Measurements from ENCODE around the gene ADD1.

Gene ADD1

DNA sequence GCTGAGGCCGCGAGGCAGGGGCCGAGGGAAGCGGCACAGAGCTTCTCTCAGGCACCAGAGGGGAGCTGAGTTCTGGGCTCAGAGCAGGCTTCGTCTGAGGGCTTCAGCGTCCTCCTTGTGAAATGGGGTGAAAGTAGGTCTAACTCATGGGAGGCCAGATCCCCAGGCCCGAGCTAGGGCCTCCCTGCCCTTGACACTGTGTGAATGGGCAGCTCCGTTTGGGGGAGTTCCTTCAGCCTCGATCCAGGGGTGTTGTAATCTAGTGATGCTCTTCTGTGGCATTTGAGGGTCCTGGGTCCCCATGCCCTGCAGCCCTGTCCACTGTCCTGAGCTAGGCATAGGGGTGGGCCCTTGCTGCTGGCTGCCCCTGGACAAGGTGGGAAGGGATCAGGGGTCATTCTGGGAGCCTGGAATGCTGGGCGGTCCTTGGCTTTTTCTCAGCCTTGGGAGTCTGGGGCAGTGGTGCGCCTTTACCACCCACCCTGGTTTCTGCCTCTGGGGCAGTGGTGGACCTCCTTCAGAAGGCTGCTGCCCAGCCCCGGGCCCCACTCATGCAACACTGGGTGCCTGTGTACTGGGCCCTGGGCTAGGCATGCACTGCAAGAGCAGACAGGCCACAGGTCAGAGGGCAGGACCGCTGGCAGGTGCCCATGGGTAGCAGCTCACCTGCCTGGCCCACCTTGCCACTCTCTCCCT is 46.6 kb upstream of the ADD1 start:
- TF ChIP-seq, protein P1, sequence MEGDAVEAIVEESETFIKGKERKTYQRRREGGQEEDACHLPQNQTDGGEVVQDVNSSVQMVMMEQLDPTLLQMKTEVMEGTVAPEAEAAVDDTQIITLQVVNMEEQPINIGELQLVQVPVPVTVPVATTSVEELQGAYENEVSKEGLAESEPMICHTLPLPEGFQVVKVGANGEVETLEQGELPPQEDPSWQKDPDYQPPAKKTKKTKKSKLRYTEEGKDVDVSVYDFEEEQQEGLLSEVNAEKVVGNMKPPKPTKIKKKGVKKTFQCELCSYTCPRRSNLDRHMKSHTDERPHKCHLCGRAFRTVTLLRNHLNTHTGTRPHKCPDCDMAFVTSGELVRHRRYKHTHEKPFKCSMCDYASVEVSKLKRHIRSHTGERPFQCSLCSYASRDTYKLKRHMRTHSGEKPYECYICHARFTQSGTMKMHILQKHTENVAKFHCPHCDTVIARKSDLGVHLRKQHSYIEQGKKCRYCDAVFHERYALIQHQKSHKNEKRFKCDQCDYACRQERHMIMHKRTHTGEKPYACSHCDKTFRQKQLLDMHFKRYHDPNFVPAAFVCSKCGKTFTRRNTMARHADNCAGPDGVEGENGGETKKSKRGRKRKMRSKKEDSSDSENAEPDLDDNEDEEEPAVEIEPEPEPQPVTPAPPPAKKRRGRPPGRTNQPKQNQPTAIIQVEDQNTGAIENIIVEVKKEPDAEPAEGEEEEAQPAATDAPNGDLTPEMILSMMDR (IDR thresholded peaks at IDR 0.05): no peak
- no peak overlapping the region for H3K4me3 ChIP-seq
- intact Hi-C loops (cut with DNase I; ENCODE audit: low total_unique reads): no loop called here
- peaks cover 0 to 92% (median 61%) of the 10 kb centered on the region in 4 donors for H3K4me1 ChIP-seq
- H3K27me3 ChIP-seq: no peaks in the 10 kb centered on the region
- no peaks in the 10 kb centered on the region for H3K9me3 ChIP-seq
- H3K27ac ChIP-seq: peak overlapping the region in 1 of 2 donors; percentile 51
- DNase-seq: peak; percentile 18 to 60
- H3K36me3 ChIP-seq: no peaks in the 10 kb centered on the region

DNA sequence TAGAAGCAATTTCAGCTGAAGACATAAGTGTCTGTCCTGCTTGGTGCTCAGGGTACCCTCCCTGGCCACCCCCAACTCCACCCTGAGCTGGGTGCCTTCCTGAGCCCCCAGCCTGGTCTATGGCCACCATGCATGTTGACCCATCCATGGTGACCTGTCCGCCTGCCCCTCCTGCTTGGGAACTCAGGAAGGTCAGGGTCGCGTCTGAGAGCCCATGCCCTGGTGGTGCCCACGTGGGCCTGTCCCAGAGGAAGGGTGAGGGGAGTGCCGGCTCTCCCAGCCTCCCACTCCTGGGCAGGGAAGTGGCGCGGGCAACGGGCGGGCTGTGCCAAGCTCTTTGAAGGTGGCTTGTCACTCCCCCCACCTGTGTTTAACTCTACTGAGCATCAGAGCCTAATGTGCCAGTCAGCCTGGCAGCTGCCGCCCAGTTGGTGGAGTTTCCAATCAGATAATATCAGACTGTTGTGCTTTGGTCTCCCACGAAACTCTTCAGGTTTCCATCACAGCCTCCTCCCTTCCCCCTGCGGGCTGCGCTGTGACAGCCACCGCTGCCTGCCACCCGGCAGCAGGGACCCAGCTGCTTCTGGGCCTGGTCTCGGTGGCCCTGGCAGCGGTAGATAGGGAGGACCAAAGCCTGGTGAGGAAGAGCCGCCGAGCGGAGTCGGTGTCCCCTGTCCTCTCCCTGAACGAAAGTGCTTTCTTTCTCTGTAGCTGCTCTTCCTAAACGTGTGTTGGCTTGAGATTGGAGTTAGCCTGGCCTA is 45.9 kb upstream of the ADD1 start:
- Histone ChIP-seq H3K4me3 (no peak overlapping the region), H3K36me3 (no peaks in the 10 kb centered on the region), H3K9me3 (no peaks in the 10 kb centered on the region), H3K27me3 (no peaks in the 10 kb centered on the region), H3K4me1 (peaks cover 0 to 91% (median 62%) of the 10 kb centered on the region in 4 donors), H3K27ac (peak overlapping the region; percentile 26 to 51)
- DNase-seq: peak; percentile 19 to 65
- intact Hi-C loops (cut with DNase I; ENCODE audit: low total_unique reads): no loop called here
- TF ChIP-seq, protein P1 (IDR thresholded peaks at IDR 0.05): no peak

DNA sequence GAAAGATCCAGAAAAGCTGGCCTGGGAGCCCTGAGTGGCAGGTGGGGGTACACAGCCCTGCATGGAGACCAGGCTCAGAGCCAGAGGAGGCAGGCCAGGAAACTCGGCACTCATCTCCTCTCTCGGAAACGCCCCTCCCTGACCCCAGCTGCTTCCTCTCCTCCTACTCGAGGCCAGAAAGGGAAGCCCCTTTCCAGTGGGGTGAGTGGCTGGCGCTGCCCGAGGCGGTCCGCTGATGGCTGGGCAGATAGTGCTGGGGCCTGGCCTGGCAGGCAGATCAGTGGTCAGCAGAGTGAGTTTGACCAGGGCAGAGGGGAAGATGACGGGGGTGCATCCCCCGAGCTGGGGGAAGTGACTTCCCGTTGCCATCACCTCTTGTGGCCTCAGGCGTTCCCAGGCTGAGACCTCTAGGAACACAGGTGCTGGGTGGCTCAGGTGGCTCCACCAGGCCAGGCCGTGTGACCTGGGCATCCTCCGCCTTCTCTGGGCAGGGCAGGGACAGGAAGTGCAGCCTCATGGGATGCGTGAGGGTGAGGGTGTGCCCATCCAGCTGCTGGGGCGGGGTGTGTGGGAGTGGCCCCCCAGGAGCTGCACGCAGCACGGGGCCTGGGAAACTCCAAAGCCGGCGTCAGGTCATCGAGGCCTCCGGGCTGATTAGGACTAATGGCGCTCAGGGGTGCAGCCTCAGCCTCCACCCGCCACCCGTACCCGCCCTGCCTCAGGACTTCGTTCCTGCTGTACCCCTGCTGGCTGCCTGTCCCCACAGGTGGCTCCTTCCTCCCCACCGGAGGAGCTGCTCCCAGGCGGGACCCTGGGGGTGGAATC is 45.0 kb upstream of the ADD1 start:
- Histone ChIP-seq H3K4me3 (peak overlapping the region in 1 of 2 donors; percentile 28), H3K9me3 (no peaks in the 10 kb centered on the region), H3K27ac (peak overlapping the region; percentile 19 to 26), H3K4me1 (peaks cover 0 to 91% (median 56%) of the 10 kb centered on the region in 4 donors), H3K27me3 (no peaks in the 10 kb centered on the region), H3K36me3 (no peaks in the 10 kb centered on the region)
- DNase-seq: peak; percentile 74 to 81
- TF ChIP-seq, protein P1 (IDR thresholded peaks at IDR 0.05): no peak
- intact Hi-C loops (cut with DNase I; ENCODE audit: low total_unique reads): no loop called here

DNA sequence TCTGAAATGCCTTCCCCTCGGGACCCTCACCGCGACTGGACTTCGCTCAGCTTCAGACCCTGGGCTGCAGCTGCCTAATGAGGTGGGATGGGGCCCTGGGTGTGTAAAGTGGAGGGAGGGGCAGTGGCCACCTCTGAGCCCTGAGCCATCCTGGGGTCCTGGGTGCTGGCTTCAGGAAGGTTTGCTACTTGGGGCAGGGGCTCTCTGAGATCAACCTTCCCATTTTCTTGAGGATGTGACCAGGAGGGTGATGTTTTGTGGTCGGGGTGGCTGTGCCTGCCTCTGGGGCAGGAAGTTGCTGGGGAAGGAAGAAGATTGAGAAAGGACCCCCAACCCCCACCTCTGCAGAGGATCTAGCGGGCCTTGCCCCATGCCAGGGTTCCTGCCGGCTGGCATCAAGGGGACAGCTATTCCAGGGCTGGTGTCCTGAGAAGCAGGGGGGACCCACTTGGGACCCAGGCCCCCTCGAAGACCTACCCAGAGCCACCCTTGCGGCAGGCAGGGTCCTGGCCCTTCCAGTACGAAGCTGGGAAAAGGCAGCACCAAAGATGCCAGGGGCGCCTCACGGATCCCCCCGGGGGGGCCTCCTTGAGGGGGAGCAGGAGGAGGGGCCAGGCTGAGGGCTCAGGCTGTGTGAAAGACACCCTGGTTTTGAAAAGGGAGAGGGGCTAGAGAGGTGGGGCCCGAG is 44.3 kb upstream of the ADD1 start:
- no peaks in the 10 kb centered on the region for H3K27me3 ChIP-seq
- H3K27ac ChIP-seq: peak overlapping the region; percentile 28 to 41
- intact Hi-C loops (cut with DNase I; ENCODE audit: low total_unique reads): no loop called here
- H3K36me3 ChIP-seq: no peaks in the 10 kb centered on the region
- H3K9me3 ChIP-seq: no peaks in the 10 kb centered on the region
- H3K4me3 ChIP-seq: peak overlapping the region in 1 of 2 donors; percentile 28
- peak; percentile 25 to 68 for DNase-seq
- TF ChIP-seq, protein P1 (IDR thresholded peaks at IDR 0.05): no peak
- peaks cover 0 to 91% (median 49%) of the 10 kb centered on the region in 4 donors for H3K4me1 ChIP-seq
